SK-N-MC (cell line): ENCODE results near the gene THBS2.
"Not testable (repeated sequence)": the region's sequence is repeated elsewhere in the genome, so short reads cannot be mapped to it uniquely, and the experiment has no call there.

Source experiments
- DNase-seq: peaks from one replicate; pipeline ENCODE4 v3.0.0-alpha.2; 2011; ENCODE audit warnings: low read depth, low spot score
- H3K27ac ChIP-seq: fragments of 200-600 bp; sonication (generic); 2 replicates; pipeline ENCODE4 v1.5.1; 2016; ENCODE audit warnings: mixed run types
- H3K36me3 ChIP-seq: fragments of 200-600 bp; sonication (generic); 2 replicates; pipeline ENCODE4 v1.6.1; 2017; ENCODE audit warnings: antibody characterized with exemption, low read length, mixed read lengths; ENCODE audit not compliant: insufficient read depth
- H3K4me3 ChIP-seq: fragments of 200-600 bp; sonication (generic); 2 replicates; pipeline ENCODE4 v1.5.1; 2016
- H3K9ac ChIP-seq: fragments of 200-600 bp; sonication (generic); 2 replicates; pipeline ENCODE4 v1.8.0; 2017; ENCODE audit warnings: mixed run types, mixed read lengths; ENCODE audit not compliant: insufficient read length
- H3K9me3 ChIP-seq: fragments of 200-600 bp; sonication (generic); 2 replicates; pipeline ENCODE4 v1.6.1; 2017; ENCODE audit warnings: low read depth, mild to moderate bottlenecking, antibody characterized with exemption, low read length, moderate library complexity, mixed read lengths
- EZH2 ChIP-seq: fragments of 200-600 bp; sonication (generic); IDR thresholded peaks from one replicate; pipeline ENCODE4 v1.6.1; 2017; ENCODE audit warnings: antibody characterized with exemption
- FOXP2 ChIP-seq: optimal IDR thresholded peaks from 2 replicates; pipeline ENCODE3; 2011; ENCODE audit warnings: mild to moderate bottlenecking, moderate library complexity; ENCODE audit not compliant: insufficient read depth; ENCODE audit errors: extremely low read length, control extremely low read depth
- POLR2AphosphoS5 ChIP-seq: IDR thresholded peaks from 2 replicates; pipeline ENCODE4 v1.6.1; 2012; ENCODE audit warnings: mild to moderate bottlenecking, low read depth, low read length, borderline replicate concordance

Gene THBS2

GRCh38 chr6:169216830-169217229 lies 36.8 kb downstream of the THBS2 start:
- TF ChIP-seq EZH2: no peak
- TF ChIP-seq FOXP2: no peak
- TF ChIP-seq POLR2AphosphoS5: no peak
- no peaks in the 10 kb centered on the region for H3K9me3 ChIP-seq
- H3K27ac ChIP-seq: no peak overlapping the region
- no peak overlapping the region for H3K9ac ChIP-seq
- H3K4me3 ChIP-seq: no peak overlapping the region
- DNase-seq: no peak
- no peaks in the 10 kb centered on the region for H3K36me3 ChIP-seq

- H3K4me3 ChIP-seq: no peak overlapping the region
- no peak overlapping the region for H3K27ac ChIP-seq
- no peaks in the 10 kb centered on the region for H3K9me3 ChIP-seq
- no peak for DNase-seq
- TF ChIP-seq FOXP2 (no peak), POLR2AphosphoS5 (no peak), EZH2 (no peak)
- H3K9ac ChIP-seq: no peak overlapping the region
- no peaks in the 10 kb centered on the region for H3K36me3 ChIP-seq
Observed at GRCh38 chr6:169215201-169215681, 38.4 kb downstream of the THBS2 start.

DNA sequence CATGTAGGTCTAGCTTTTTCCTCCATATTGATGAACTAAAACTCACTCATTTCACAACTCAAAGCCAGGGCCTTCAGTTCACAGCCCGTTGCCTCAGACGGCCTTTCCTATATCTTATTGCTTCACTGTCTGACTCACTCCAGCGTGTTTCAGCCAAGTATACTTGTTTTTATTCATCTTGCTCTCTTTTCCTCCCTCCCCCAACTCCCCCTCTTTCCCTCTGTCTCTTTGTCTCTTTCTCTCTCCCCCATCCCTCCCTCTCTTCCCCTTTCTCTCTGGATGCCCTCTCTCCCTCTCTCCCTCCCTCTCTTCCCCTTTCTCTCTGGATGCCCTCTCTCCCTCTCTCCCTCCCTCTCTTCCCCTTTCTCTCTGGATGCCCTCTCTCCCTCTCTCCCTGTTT lies 38.9 kb downstream of the THBS2 start:
- not testable (repeated sequence) for H3K4me3 ChIP-seq, H3K9ac ChIP-seq, H3K36me3 ChIP-seq, DNase-seq, H3K9me3 ChIP-seq, H3K27ac ChIP-seq

- no peak overlapping the region for H3K27ac ChIP-seq
- no peaks in the 10 kb centered on the region for H3K36me3 ChIP-seq
- no peak for DNase-seq
- no peak overlapping the region for H3K9ac ChIP-seq
- H3K4me3 ChIP-seq: no peak overlapping the region
- H3K9me3 ChIP-seq: no peaks in the 10 kb centered on the region
- TF ChIP-seq EZH2 (no peak), POLR2AphosphoS5 (no peak), FOXP2 (no peak)
Observed at GRCh38 chr6:169213814-169214520, 39.7 kb downstream of the THBS2 start.

- Histone ChIP-seq H3K9me3 (no peaks in the 10 kb centered on the region), H3K27ac (no peak overlapping the region), H3K36me3 (no peaks in the 10 kb centered on the region), H3K9ac (peak overlapping the region; percentile 58), H3K4me3 (peak overlapping the region; percentile 62)
- TF ChIP-seq EZH2 (no peak), POLR2AphosphoS5 (peak; percentile 53; the same call in 1 of the 2 replicates), FOXP2 (no peak)
- peak; percentile 14 for DNase-seq
Observed at GRCh38 chr6:169212897-169213813, 40.5 kb downstream of the THBS2 start.

DNA sequence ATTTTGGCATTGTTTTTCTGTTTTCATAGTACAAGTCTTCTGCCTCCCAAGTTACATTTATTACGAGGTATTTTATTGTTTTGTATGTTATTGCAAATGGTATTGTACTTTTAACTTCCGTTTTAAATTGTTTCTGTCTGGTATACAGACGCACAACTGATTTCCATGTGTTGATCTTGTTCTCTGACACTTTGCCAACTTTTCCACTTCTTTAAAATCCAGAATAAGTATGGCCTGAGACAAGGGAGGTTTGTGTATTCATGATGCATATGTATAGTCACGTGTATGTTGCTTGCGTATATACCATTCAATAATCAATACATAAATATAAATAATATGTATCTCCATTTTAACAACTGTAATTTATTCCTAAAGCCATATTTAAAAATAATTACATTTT lies 41.2 kb downstream of the THBS2 start:
- Histone ChIP-seq H3K4me3 (peak overlapping the region; percentile 62), H3K27ac (no peak overlapping the region), H3K36me3 (no peaks in the 10 kb centered on the region), H3K9ac (peak overlapping the region; percentile 58), H3K9me3 (no peaks in the 10 kb centered on the region)
- no peak for DNase-seq
- TF ChIP-seq FOXP2: no peak
- no peak for TF ChIP-seq EZH2
- TF ChIP-seq POLR2AphosphoS5: no peak

- H3K4me3 ChIP-seq: no peak overlapping the region
- DNase-seq: no peak
- TF ChIP-seq EZH2 (no peak), FOXP2 (no peak), POLR2AphosphoS5 (no peak)
- no peak overlapping the region for H3K27ac ChIP-seq
- H3K36me3 ChIP-seq: no peaks in the 10 kb centered on the region
- no peaks in the 10 kb centered on the region for H3K9me3 ChIP-seq
- no peak overlapping the region for H3K9ac ChIP-seq
Observed at GRCh38 chr6:169211881-169212280, 41.8 kb downstream of the THBS2 start.

DNA sequence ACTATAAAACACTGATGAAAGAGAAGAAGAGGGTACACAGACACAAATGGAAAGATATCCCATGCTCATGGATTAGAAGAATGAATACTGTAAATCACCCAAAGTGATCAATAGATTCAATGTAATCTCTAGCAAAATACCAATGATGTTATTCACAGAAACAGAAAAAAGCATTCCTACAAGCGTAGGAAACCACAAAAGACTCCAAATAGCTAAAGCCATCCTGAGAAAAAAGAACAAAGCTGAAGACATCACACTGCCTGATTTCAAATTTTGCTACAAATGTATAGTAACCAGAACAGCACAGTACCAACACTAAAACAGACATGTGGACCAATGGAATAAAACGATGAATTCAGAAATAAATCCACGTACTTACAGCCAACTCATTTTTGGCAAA lies 43.0 kb downstream of the THBS2 start:
- no peaks in the 10 kb centered on the region for H3K9me3 ChIP-seq
- DNase-seq: no peak
- no peak overlapping the region for H3K27ac ChIP-seq
- no peak overlapping the region for H3K9ac ChIP-seq
- no peaks in the 10 kb centered on the region for H3K36me3 ChIP-seq
- H3K4me3 ChIP-seq: no peak overlapping the region
- TF ChIP-seq FOXP2 (no peak), EZH2 (no peak), POLR2AphosphoS5 (no peak)
